ENCODE data around the gene WWOX. TPM values are rescaled to one million over a fixed set of nuclear protein-coding genes. Genes with fewer than 3 reads are reported as not detected.
"Not testable (repeated sequence)": the region's sequence is repeated elsewhere in the genome, so short reads cannot be mapped to it uniquely, and the experiment has no call there.

Gene WWOX
- total RNA-seq, 2 donors from 2014 or later = 23.0 to 31.7 TPM

- ATAC-seq (no peak), DNase-seq (ENCODE audit: low spot score) (no peak)
- Mint-ChIP-seq H3K36me3 (no peaks in the 10 kb centered on the region), H3K9me3 (no peaks in the 10 kb centered on the region), H3K4me1 (ENCODE audit: low read depth in 2 of 2) (no peaks in the 10 kb centered on the region), H3K27me3 (no peaks in the 10 kb centered on the region), H3K4me3 (no peak overlapping the region), H3K27ac (no peak overlapping the region)
These were observed 411.0 kb downstream of the WWOX start for GRCh38 chr16:78510496-78510895.

- H3K4me1 Mint-ChIP-seq (ENCODE audit: low read depth in 2 of 2) = no peaks in the 10 kb centered on the region
- H3K4me3 Mint-ChIP-seq = no peak overlapping the region
- no peaks in the 10 kb centered on the region for H3K27me3 Mint-ChIP-seq
- ATAC-seq (no peak), DNase-seq (ENCODE audit: low spot score) (no peak)
- no peak overlapping the region for H3K27ac Mint-ChIP-seq
- H3K36me3 Mint-ChIP-seq = no peaks in the 10 kb centered on the region
- H3K9me3 Mint-ChIP-seq = no peaks in the 10 kb centered on the region
These were observed 414.4 kb downstream of the WWOX start for GRCh38 chr16:78513838-78514237.

- not testable (repeated sequence) for H3K27me3 Mint-ChIP-seq; ATAC-seq; DNase-seq (ENCODE audit: low spot score)
These were observed 415.4 kb downstream of the WWOX start for GRCh38 chr16:78514888-78515287.

GRCh38 chr16:78515421-78515820, 416.0 kb downstream of the WWOX start:
- H3K4me3 Mint-ChIP-seq = no peak overlapping the region
- no peaks in the 10 kb centered on the region for H3K4me1 Mint-ChIP-seq (ENCODE audit: low read depth in 2 of 2)
- H3K9me3 Mint-ChIP-seq = no peaks in the 10 kb centered on the region
- no peaks in the 10 kb centered on the region for H3K36me3 Mint-ChIP-seq
- no peak overlapping the region for H3K27ac Mint-ChIP-seq
- DNase-seq (ENCODE audit: low spot score) (no peak), ATAC-seq (no peak)
- H3K27me3 Mint-ChIP-seq = no peaks in the 10 kb centered on the region

More at GRCh38 chr16:78514888-78515287, 415.4 kb downstream of the WWOX start:
- H3K27ac Mint-ChIP-seq; H3K4me3 Mint-ChIP-seq; H3K36me3 Mint-ChIP-seq; H3K9me3 Mint-ChIP-seq; H3K4me1 Mint-ChIP-seq (ENCODE audit: low read depth in 2 of 2): not testable (repeated sequence)

GRCh38 chr16:78516006-78516736, 416.7 kb downstream of the WWOX start:
- H3K27me3 Mint-ChIP-seq = no peaks in the 10 kb centered on the region
- no peaks in the 10 kb centered on the region for H3K4me1 Mint-ChIP-seq (ENCODE audit: low read depth in 2 of 2)
- no peaks in the 10 kb centered on the region for H3K36me3 Mint-ChIP-seq
- H3K4me3 Mint-ChIP-seq = no peak overlapping the region
- DNase-seq (ENCODE audit: low spot score) (no peak), ATAC-seq (no peak)
- no peaks in the 10 kb centered on the region for H3K9me3 Mint-ChIP-seq
- H3K27ac Mint-ChIP-seq = no peak overlapping the region

GRCh38 chr16:78519896-78520295, 420.4 kb downstream of the WWOX start:
- H3K27me3 Mint-ChIP-seq = no peaks in the 10 kb centered on the region
- ATAC-seq = no peak
- H3K27ac Mint-ChIP-seq = no peak overlapping the region
- no peaks in the 10 kb centered on the region for H3K36me3 Mint-ChIP-seq
- no peak overlapping the region for H3K4me3 Mint-ChIP-seq
- no peaks in the 10 kb centered on the region for H3K4me1 Mint-ChIP-seq (ENCODE audit: low read depth in 2 of 2)
- H3K9me3 Mint-ChIP-seq = no peaks in the 10 kb centered on the region
- no peak for DNase-seq (ENCODE audit: low spot score)

GRCh38 chr16:78520470-78520869, 421.0 kb downstream of the WWOX start:
- H3K27ac Mint-ChIP-seq = no peak overlapping the region

GRCh38 chr16:78522327-78522726, 422.9 kb downstream of the WWOX start:
- H3K27me3 Mint-ChIP-seq = no peaks in the 10 kb centered on the region
- H3K4me3 Mint-ChIP-seq = no peak overlapping the region
- no peaks in the 10 kb centered on the region for H3K9me3 Mint-ChIP-seq
- H3K36me3 Mint-ChIP-seq = no peaks in the 10 kb centered on the region
- ATAC-seq (no peak), DNase-seq (ENCODE audit: low spot score) (no peak)
- H3K27ac Mint-ChIP-seq = no peak overlapping the region
- no peaks in the 10 kb centered on the region for H3K4me1 Mint-ChIP-seq (ENCODE audit: low read depth in 2 of 2)

More at GRCh38 chr16:78520470-78520869, 421.0 kb downstream of the WWOX start:
- no peaks in the 10 kb centered on the region for H3K27me3 Mint-ChIP-seq
- no peaks in the 10 kb centered on the region for H3K9me3 Mint-ChIP-seq
- no peaks in the 10 kb centered on the region for H3K4me1 Mint-ChIP-seq (ENCODE audit: low read depth in 2 of 2)
- H3K4me3 Mint-ChIP-seq = no peak overlapping the region
- no peaks in the 10 kb centered on the region for H3K36me3 Mint-ChIP-seq
- ATAC-seq (no peak), DNase-seq (ENCODE audit: low spot score) (no peak)

- ATAC-seq (no peak), DNase-seq (ENCODE audit: low spot score) (no peak)
- no peaks in the 10 kb centered on the region for H3K36me3 Mint-ChIP-seq
- H3K9me3 Mint-ChIP-seq = no peaks in the 10 kb centered on the region
- no peaks in the 10 kb centered on the region for H3K4me1 Mint-ChIP-seq (ENCODE audit: low read depth in 2 of 2)
- no peak overlapping the region for H3K4me3 Mint-ChIP-seq
- no peak overlapping the region for H3K27ac Mint-ChIP-seq
- H3K27me3 Mint-ChIP-seq = no peaks in the 10 kb centered on the region
These were observed 423.9 kb downstream of the WWOX start for GRCh38 chr16:78523212-78523985.

GRCh38 chr16:78524066-78524595, 424.7 kb downstream of the WWOX start:
- no peak overlapping the region for H3K4me3 Mint-ChIP-seq
- no peak overlapping the region for H3K27ac Mint-ChIP-seq
- no peak for ATAC-seq
- no peaks in the 10 kb centered on the region for H3K36me3 Mint-ChIP-seq
- no peak for DNase-seq (ENCODE audit: low spot score)
- no peaks in the 10 kb centered on the region for H3K27me3 Mint-ChIP-seq
- H3K4me1 Mint-ChIP-seq (ENCODE audit: low read depth in 2 of 2) = no peaks in the 10 kb centered on the region
- no peaks in the 10 kb centered on the region for H3K9me3 Mint-ChIP-seq

- Mint-ChIP-seq H3K27me3 (no peaks in the 10 kb centered on the region), H3K27ac (no peak overlapping the region), H3K4me3 (no peak overlapping the region), H3K36me3 (no peaks in the 10 kb centered on the region), H3K4me1 (ENCODE audit: low read depth in 2 of 2) (no peaks in the 10 kb centered on the region), H3K9me3 (no peaks in the 10 kb centered on the region)
- ATAC-seq = no peak
- no peak for DNase-seq (ENCODE audit: low spot score)
These were observed 428.8 kb downstream of the WWOX start for GRCh38 chr16:78528265-78528664.

- H3K4me3 Mint-ChIP-seq = no peak overlapping the region
- H3K4me1 Mint-ChIP-seq (ENCODE audit: low read depth in 2 of 2) = no peaks in the 10 kb centered on the region
- H3K36me3 Mint-ChIP-seq = no peaks in the 10 kb centered on the region
- no peak overlapping the region for H3K27ac Mint-ChIP-seq
- no peak for DNase-seq (ENCODE audit: low spot score)
- H3K27me3 Mint-ChIP-seq = no peaks in the 10 kb centered on the region
- ATAC-seq = no peak
- no peaks in the 10 kb centered on the region for H3K9me3 Mint-ChIP-seq
These were observed 430.4 kb downstream of the WWOX start for GRCh38 chr16:78529881-78530280.

GRCh38 chr16:78530283-78530682, 430.8 kb downstream of the WWOX start:
- Mint-ChIP-seq H3K9me3 (no peaks in the 10 kb centered on the region), H3K27ac (no peak overlapping the region), H3K4me3 (no peak overlapping the region), H3K4me1 (ENCODE audit: low read depth in 2 of 2) (no peaks in the 10 kb centered on the region), H3K36me3 (no peaks in the 10 kb centered on the region), H3K27me3 (no peaks in the 10 kb centered on the region)
- ATAC-seq (no peak), DNase-seq (ENCODE audit: low spot score) (no peak)

GRCh38 chr16:78535098-78535497, 435.6 kb downstream of the WWOX start:
- Mint-ChIP-seq H3K9me3 (no peaks in the 10 kb centered on the region), H3K27ac (no peak overlapping the region), H3K27me3 (no peaks in the 10 kb centered on the region), H3K4me3 (no peak overlapping the region), H3K36me3 (no peaks in the 10 kb centered on the region), H3K4me1 (ENCODE audit: low read depth in 2 of 2) (peaks cover 0 to 4% of the 10 kb centered on the region in 2 donors)
- ATAC-seq = no peak
- no peak for DNase-seq (ENCODE audit: low spot score)
